SH-SY5Y (cell line): Measurements from ENCODE around the gene ITGB3.

ENCODE experiments used
- GATA2 ChIP-seq: IDR thresholded peaks from 2 replicates; pipeline ENCODE4 v1.6.1; 2011; ENCODE audit warnings: mild to moderate bottlenecking, low read depth, low read length
- GATA3 ChIP-seq: IDR thresholded peaks from 2 replicates; pipeline ENCODE4 v1.6.1; 2011; ENCODE audit warnings: low read depth, mild to moderate bottlenecking, low read length, moderate library complexity

The ITGB3 gene

GRCh38 chr17:47253541-47254402 lies at the start of gene ITGB3:
TSS of gene ITGB3 (plus strand) at chr17:47253827. CDS start at chr17:47253862, 35 bp downstream.
- TF ChIP-seq GATA3 (no peak), GATA2 (no peak)

- no peak for TF ChIP-seq GATA2
- TF ChIP-seq GATA3 = no peak
Observed at GRCh38 chr17:47203984-47204721, 49.5 kb upstream of the ITGB3 start.

- TF ChIP-seq GATA3 (no peak), GATA2 (no peak)
Observed at GRCh38 chr17:47204722-47205418, 48.8 kb upstream of the ITGB3 start.

- TF ChIP-seq GATA3 = no peak
- TF ChIP-seq GATA2 = no peak
Observed at GRCh38 chr17:47205419-47205963, 48.1 kb upstream of the ITGB3 start.

- TF ChIP-seq GATA3 (no peak), GATA2 (no peak)
Observed at GRCh38 chr17:47207143-47208067, 46.2 kb upstream of the ITGB3 start.

GRCh38 chr17:47208744-47209488 lies 44.7 kb upstream of the ITGB3 start, which contains the start of gene MYL4:
TSS of gene MYL4 (plus strand) at chr17:47209348. CDS start at chr17:47209423, 75 bp downstream.
- TF ChIP-seq GATA3 = no peak
- TF ChIP-seq GATA2 = no peak

GRCh38 chr17:47209499-47209898 lies 44.1 kb upstream of the ITGB3 start:
- no peak for TF ChIP-seq GATA3
- no peak for TF ChIP-seq GATA2

- TF ChIP-seq GATA2 = no peak
- no peak for TF ChIP-seq GATA3
Observed at GRCh38 chr17:47210105-47210504, 43.5 kb upstream of the ITGB3 start.

GRCh38 chr17:47210779-47211178 lies 42.8 kb upstream of the ITGB3 start:
- no peak for TF ChIP-seq GATA2
- TF ChIP-seq GATA3 = no peak

- TF ChIP-seq GATA3 = no peak
- no peak for TF ChIP-seq GATA2
Observed at GRCh38 chr17:47212458-47212857, 41.2 kb upstream of the ITGB3 start.

GRCh38 chr17:47213540-47213939 lies 40.1 kb upstream of the ITGB3 start:
- TF ChIP-seq GATA3 (no peak), GATA2 (no peak)

- TF ChIP-seq GATA3 = no peak
- TF ChIP-seq GATA2 = no peak
Observed at GRCh38 chr17:47214931-47215330, 38.7 kb upstream of the ITGB3 start.
